ENCODE measurements around the gene SLC22A3.
A peak's percentile ranks its signal among the peaks of the same experiment; 100 is the strongest.

Gene SLC22A3

GRCh38 chr6:160394654-160395035 is 46.5 kb downstream of the SLC22A3 start:
- TF ChIP-seq CTCF (IDR thresholded peaks at IDR 0.05; ENCODE audit: control extremely low read depth, extremely low read depth, low read depth, missing control alignments), result no peak
- ChIA-PET CTCF (interaction anchor here (0.7 to 1.7 kb wide), 4 partner anchors 12 to 256 kb away, joined by 3 to 4 read pairs (median 3); no protein-coding TSS in a partner anchor), POLR2A (no interaction called here)
- DNase-seq (ENCODE audit: extremely low spot score), result no peak

GRCh38 chr6:160395187-160395586 is 47.0 kb downstream of the SLC22A3 start:
- CTCF ChIA-PET, result interaction anchor here (0.9 to 1.7 kb wide), 2 partner anchors 13 to 53 kb away, joined by 3 read pairs; no protein-coding TSS in a partner anchor
- TF ChIP-seq CTCF (IDR thresholded peaks at IDR 0.05; ENCODE audit: control extremely low read depth, extremely low read depth, low read depth, missing control alignments), result no peak
- DNase-seq (ENCODE audit: extremely low spot score), result no peak
- POLR2A ChIA-PET, result no interaction called here

- ChIA-PET POLR2A (no interaction called here), CTCF (interaction anchor here (1.7 kb wide), 1 partner anchor 54 kb away, joined by 3 read pairs; no protein-coding TSS in a partner anchor)
- no peak for DNase-seq (ENCODE audit: extremely low spot score)
- no peak for TF ChIP-seq CTCF (IDR thresholded peaks at IDR 0.05; ENCODE audit: control extremely low read depth, extremely low read depth, low read depth, missing control alignments)
Observed at GRCh38 chr6:160396292-160396691, 48.1 kb downstream of the SLC22A3 start.

- DNase-seq (ENCODE audit: extremely low spot score), result peak; percentile 25
- ChIA-PET POLR2A (no interaction called here), CTCF (interaction anchor here (0.8 kb wide), 1 partner anchor 56 kb away, joined by 3 read pairs; no protein-coding TSS in a partner anchor)
- no peak for TF ChIP-seq CTCF (IDR thresholded peaks at IDR 0.05; ENCODE audit: control extremely low read depth, extremely low read depth, low read depth, missing control alignments)
Observed at GRCh38 chr6:160398674-160399271, 50.6 kb downstream of the SLC22A3 start.

- POLR2A ChIA-PET, result interaction anchor here (0.6 kb wide), 1 partner anchor 43 kb away, joined by 10 read pairs; no protein-coding TSS in a partner anchor
- DNase-seq (ENCODE audit: extremely low spot score), result no peak
- CTCF ChIA-PET, result no interaction called here
- TF ChIP-seq CTCF (IDR thresholded peaks at IDR 0.05; ENCODE audit: control extremely low read depth, extremely low read depth, low read depth, missing control alignments), result no peak
Observed at GRCh38 chr6:160400446-160400845, 52.3 kb downstream of the SLC22A3 start.

- no peak for DNase-seq (ENCODE audit: extremely low spot score)
- ChIA-PET POLR2A (no interaction called here), CTCF (no interaction called here)
- no peak for TF ChIP-seq CTCF (IDR thresholded peaks at IDR 0.05; ENCODE audit: control extremely low read depth, extremely low read depth, low read depth, missing control alignments)
Observed at GRCh38 chr6:160408528-160408927, 60.4 kb downstream of the SLC22A3 start.

All from GM10248 (cell line).